Daoy (cell line): ENCODE measurements around the gene LIPT1. TPM values are rescaled to one million over a fixed set of nuclear protein-coding genes. Genes with fewer than 3 reads are reported as not detected.
"Not testable (repeated sequence)": the region's sequence is repeated elsewhere in the genome, so short reads cannot be mapped to it uniquely, and the experiment has no call there.

Experiments
- DNase-seq: peaks from one replicate; pipeline ENCODE4 v3.0.0-alpha.2; 2015; ENCODE audit warnings: low read depth
- total RNA-seq: library from RNA; depleted of rRNA; stranded (reverse); fragments of >200 nt; shearing (Covaris generic); gene quantifications from 2 replicates; pipeline ENCODE4 v1.2.3, GENCODE V29; 2014; rRNA removed

LIPT1 gene
- total RNA-seq, 1 experiment from 2014 or later: 7.7 TPM

DNA sequence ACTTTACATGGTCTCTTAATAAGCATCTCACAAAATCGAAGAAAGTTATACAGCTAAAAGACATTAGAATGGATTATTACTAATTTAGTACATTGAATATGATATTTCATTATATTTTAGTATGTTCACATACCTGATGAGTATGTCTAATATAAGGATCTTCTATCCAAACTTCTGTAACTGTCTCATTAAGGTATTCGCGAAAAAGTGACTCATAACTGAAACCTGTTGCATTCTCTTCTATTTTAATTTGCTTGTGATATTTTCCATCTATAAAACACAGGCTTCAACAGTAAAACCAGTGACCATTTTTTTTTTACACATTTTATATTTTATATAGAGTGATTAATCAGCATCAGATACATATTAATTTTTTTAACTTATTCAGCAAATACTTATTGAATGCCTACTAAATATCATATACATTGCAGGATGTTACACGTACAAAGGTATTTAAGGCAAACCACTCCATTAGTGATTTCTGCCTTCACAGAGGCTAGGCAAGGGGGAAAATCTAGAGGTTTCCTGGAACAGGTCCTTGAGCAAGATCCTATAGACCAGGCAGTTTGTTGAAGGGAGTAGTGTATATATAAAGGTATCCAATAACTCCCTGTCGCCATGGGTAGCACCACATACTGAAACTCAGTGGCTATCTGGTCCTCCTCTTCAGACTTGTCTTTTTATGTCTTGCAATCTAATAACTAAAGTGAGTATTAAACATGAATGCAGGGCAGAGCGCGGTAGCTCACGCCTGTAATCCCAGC lies 16.8 kb downstream of the LIPT1 start:
- DNase-seq: no peak

- peak; percentile 95 for DNase-seq
Measured at GRCh38 chr2:99180755-99181623, 26.2 kb downstream of the LIPT1 start, which contains the start of the genes MITD1 and MRPL30. Gene MITD1 (minus strand): TSS chr2:99181058. CDS start chr2:99180981, 77 bp downstream. Gene MRPL30 (plus strand): TSS chr2:99181184. CDS start chr2:99186204, 5,020 bp downstream.

DNA sequence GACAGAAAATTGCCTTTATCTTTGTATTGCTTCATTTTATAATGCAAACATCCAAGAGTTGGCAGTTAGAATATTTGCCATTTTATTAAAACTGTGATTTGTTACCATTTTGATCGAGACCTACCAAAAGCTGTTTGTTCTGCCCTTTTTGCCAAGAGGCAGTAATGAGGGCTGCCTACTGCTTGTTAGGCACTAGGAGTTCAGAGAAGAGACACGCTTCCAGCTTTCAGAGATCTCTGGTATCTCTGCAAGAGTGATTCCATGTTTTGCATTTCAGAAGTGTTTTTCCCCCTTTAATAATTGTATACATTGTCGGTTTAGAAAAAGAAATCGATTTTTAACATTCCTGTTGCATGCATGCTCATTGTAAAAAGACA lies 26.8 kb downstream of the LIPT1 start:
- no peak for DNase-seq

DNA sequence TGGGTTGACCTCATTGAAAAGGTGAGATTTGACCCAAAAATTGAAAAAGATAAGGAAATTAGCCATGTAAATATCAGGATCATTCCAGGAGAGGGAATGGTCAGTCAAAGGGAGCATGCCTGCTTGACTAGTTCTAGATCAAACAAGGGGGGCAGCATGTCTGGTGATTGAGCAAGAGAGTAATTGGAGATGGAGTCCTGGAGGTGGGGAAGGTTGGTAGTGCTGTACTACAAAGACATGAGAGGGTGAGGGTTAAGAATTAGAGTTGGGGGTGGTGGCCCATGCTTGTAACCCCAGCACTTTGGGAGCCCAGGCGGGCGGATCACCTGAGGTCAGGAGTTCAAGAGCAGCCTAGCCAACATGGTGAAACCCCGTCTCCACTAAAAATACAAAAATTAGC lies 28.3 kb downstream of the LIPT1 start:
- no peak for DNase-seq

DNA sequence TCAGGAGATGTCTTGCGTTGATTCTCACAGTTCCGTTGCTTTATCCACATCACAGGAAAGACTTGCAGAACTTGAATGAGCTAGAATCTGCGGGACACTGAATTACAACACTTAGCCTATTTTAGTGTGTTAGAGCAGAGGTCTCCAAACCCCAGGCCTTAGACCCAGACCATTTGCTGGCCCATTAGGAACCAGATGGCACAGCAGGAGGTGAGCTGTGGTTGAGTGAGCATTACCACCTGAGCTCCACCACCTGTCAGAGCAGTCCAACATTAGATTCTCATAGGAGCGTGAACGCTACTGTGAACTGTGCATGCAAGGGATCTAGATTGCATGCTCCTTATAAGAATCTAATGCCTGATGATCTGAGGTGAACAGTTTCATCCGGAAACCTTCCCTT lies 30.0 kb downstream of the LIPT1 start:
- DNase-seq: no peak

GRCh38 chr2:99187011-99187410 lies 32.2 kb downstream of the LIPT1 start:
- DNase-seq: no peak

DNA sequence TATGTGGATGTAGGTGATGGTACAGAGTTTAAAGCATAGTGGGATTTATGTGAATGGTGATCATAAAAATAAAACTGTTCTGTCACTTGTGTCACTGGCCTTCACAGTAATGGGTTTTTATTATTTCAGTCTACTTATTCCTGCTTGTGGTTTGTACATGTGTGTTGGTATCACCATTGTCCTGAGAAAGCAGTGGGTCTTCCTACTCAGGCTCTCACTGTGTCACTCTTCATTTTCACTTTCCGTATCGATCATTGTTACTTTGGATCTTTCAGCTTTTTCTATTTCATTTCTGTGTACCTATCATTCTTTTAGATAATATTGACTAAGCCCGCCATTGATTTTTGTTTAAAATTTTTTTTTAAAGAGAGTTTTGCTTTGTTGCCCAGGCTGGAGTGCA lies 33.6 kb downstream of the LIPT1 start:
- DNase-seq: no peak

- DNase-seq: no peak
Measured at GRCh38 chr2:99190548-99190947, 35.8 kb downstream of the LIPT1 start.

DNA sequence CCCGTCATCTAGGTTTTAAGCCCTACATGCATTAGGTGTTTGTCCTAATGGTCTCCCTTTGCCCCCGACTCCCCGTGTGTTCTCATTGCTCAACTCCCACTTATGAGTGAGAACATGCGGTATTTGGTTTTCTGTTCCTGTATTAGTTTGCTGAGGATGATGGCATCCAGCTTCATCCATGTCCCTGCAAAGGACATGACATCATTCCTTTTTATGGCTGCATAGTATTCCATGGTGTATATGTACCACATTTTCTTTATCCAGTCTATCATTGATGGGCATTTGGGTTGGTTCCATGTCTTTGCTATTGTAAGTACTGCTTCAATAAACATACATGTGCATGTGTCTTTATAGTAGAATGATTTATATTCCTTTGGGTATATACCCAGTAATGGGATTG lies 37.6 kb downstream of the LIPT1 start:
- DNase-seq: not testable (repeated sequence)

- DNase-seq: no peak
Measured at GRCh38 chr2:99198103-99198841, 43.5 kb downstream of the LIPT1 start.

GRCh38 chr2:99200076-99200800 lies 45.5 kb downstream of the LIPT1 start:
- no peak for DNase-seq

DNA sequence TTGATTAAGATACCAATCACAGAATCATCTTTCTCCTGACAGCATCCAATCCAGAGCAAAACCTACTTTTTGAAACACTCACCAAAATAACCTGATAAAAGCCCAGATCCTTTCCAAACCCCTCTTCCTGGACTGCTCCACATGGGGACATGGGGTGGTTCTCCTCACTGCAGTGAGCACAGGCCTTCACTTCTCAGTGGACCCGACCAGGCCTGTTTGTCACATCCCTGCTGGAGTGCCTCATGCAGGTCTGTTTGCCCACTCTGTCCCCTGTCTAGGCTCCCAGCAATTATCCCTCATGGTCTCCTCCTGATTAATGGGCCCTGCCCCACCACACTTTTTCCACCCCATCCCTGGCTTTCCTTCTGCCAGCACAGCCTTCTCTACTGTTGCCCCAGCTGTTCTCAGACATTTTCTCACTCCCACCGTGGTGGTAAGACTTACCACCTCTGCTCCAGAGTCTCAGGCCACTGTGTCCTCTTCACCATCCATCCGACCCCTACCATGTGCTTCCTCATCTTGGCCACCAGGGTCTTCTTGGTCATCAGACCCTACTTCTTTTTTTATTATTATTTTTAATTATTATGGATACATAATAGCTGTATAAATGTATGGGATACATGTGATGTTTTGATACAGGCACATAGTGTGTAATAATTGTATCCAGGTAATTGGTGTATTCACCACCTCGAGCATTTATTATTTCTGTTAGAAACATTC lies 47.4 kb downstream of the LIPT1 start:
- DNase-seq: no peak

DNA sequence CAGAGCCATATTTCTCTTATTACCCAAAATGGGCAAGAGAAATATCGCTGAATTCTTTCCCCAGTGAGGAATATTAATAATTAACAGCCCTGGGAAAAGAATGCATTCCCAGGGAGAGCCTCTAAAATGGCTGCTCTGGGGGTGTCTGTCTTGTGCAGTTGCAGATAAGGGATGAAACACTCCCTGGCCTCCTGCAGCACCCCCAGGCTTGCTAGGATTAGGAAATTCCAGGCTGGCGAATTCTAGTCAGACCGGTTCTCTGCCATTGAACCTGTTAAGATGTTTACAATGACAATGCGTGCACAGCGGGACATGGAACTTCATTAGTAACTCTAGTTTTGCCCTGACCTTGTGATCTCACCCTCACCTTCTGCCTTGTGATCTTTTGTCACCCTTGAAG lies 50.7 kb downstream of the LIPT1 start:
- DNase-seq: no peak

Other genes with a start within 250 kb of the LIPT1 start
- 0.33 and 1.3 TPM in 2 replicates for gene CRACDL, start 218.7 kb upstream of the LIPT1 start, total RNA-seq
- gene C2orf15, start 13.3 kb upstream of the LIPT1 start, total RNA-seq: 0.11 TPM in 1 of 2 replicates, not detected in the other
- 8.2 TPM in 2 replicates for gene TSGA10, start within 50 bp of the LIPT1 start, total RNA-seq
- 31.6 and 37.2 TPM in 2 replicates for gene MITD1, start 26.1 kb downstream of the LIPT1 start, total RNA-seq
- gene MRPL30, start 26.2 kb downstream of the LIPT1 start, total RNA-seq: 39.6 and 52.6 TPM in 2 replicates
- not detected in 2 replicates for gene LYG2, start 100.7 kb downstream of the LIPT1 start, total RNA-seq
- gene LYG1, start 146.2 kb downstream of the LIPT1 start, total RNA-seq: not detected in 2 replicates
- gene TXNDC9, start 181.4 kb downstream of the LIPT1 start, total RNA-seq: 111 and 121 TPM in 2 replicates
- 16.6 and 18.9 TPM in 2 replicates for gene EIF5B, start 182.4 kb downstream of the LIPT1 start, total RNA-seq